GM12873 (cell line): Measurements from ENCODE around the gene HLCS.

ENCODE experiments used
- CTCF ChIP-seq: IDR thresholded peaks from 2 replicates; pipeline ENCODE4 v1.5.1; 2012; ENCODE audit warnings: low read depth, mild to moderate bottlenecking, moderate library complexity, low read length, control low read depth; ENCODE audit not compliant: insufficient read depth; ENCODE audit errors: missing control alignments

HLCS gene

GRCh38 chr21:36879827-36880226 is 86.6 kb downstream of the HLCS start:
- TF ChIP-seq CTCF = no peak

- TF ChIP-seq CTCF = no peak
Measured at GRCh38 chr21:36877741-36878140, 88.7 kb downstream of the HLCS start.

- no peak for TF ChIP-seq CTCF
Measured at GRCh38 chr21:36874665-36875064, 91.8 kb downstream of the HLCS start.

- no peak for TF ChIP-seq CTCF
Measured at GRCh38 chr21:36873513-36873912, 93.0 kb downstream of the HLCS start.

- no peak for TF ChIP-seq CTCF
Measured at GRCh38 chr21:36867291-36867905, 99.1 kb downstream of the HLCS start.

- no peak for TF ChIP-seq CTCF
Measured at GRCh38 chr21:36866419-36866818, 100.0 kb downstream of the HLCS start.

GRCh38 chr21:36864974-36865373 is 101.5 kb downstream of the HLCS start:
- TF ChIP-seq CTCF = no peak
